ENCODE data around the gene IL17B. TPM values are rescaled to one million over a fixed set of nuclear protein-coding genes. Genes with fewer than 3 reads are reported as not detected.

IL17B gene
- total RNA-seq, 1 experiment from 2014 or later: not detected

- TF ChIP-seq MAX (CRISPR knock-in tag; IDR thresholded peaks at IDR 0.05): no peak
Observed at GRCh38 chr5:149389552-149390495, 10.7 kb upstream of the IL17B start (continued).

GRCh38 chr5:149388498-149389190 lies 9.6 kb upstream of the IL17B start:
- ChIA-PET CTCF (interaction anchor here (1.1 to 4.1 kb wide), 2 partner anchors 22 to 54 kb away, joined by 3 to 18 read pairs; no protein-coding TSS in a partner anchor), POLR2A (interaction anchor here (0.5 kb wide), 1 partner anchor 24 kb away, joined by 3 read pairs; no protein-coding TSS in a partner anchor)
- Mint-ChIP-seq H3K4me3 (no peak overlapping the region), H3K27me3 (ENCODE audit: low read depth) (no peaks in the 10 kb centered on the region), H3K4me1 (peaks cover 3% of the 10 kb centered on the region; the same call in 1 of the 2 replicates), H3K27ac (no peak overlapping the region), H3K36me3 (no peaks in the 10 kb centered on the region), H3K9me3 (peaks cover 5% of the 10 kb centered on the region)
- DNase-seq (ENCODE audit: low spot score): no peak
- TF ChIP-seq PRDM15 (CRISPR knock-in tag; IDR thresholded peaks at IDR 0.05): no peak
- no peak for TF ChIP-seq AFF4 (CRISPR knock-in tag; IDR thresholded peaks at IDR 0.05; ENCODE audit: borderline replicate concordance)
- TF ChIP-seq CREB1 (CRISPR knock-in tag; IDR thresholded peaks at IDR 0.05): no peak
- TF ChIP-seq ZNF423 (CRISPR knock-in tag; IDR thresholded peaks at IDR 0.05): no peak
- TF ChIP-seq HMGXB4 (CRISPR knock-in tag; IDR thresholded peaks at IDR 0.05): no peak
- TF ChIP-seq CTCF (IDR thresholded peaks at IDR 0.05): no peak
- TF ChIP-seq FOXK1 (CRISPR knock-in tag; IDR thresholded peaks at IDR 0.05): no peak
- TF ChIP-seq ATF1 (CRISPR knock-in tag; IDR thresholded peaks at IDR 0.05): no peak
- TF ChIP-seq ZNF121 (CRISPR knock-in tag; IDR thresholded peaks at IDR 0.05): no peak
- TF ChIP-seq ETV6 (CRISPR knock-in tag; IDR thresholded peaks at IDR 0.05): no peak
- no peak for TF ChIP-seq ATF3 (CRISPR knock-in tag; conservative IDR thresholded peaks at IDR 0.05)
- no peak for ATAC-seq
